Panc1 (cell line): Measurements from ENCODE around the gene PLBD1. TPM values are rescaled to one million over a fixed set of nuclear protein-coding genes. Genes with fewer than 3 reads are reported as not detected.

ENCODE experiments used
- ATAC-seq: fragments of 200-7000 bp; cut with Tn5 transposase; 2 replicates; pipeline ENCODE4 v1.9.1; 2020; ENCODE audit warnings: mild to moderate bottlenecking, moderate library complexity
- BruUV-seq: library from RNA; stranded (reverse); fragments of 400-500 nt; replicated peaks from 2 replicates; lab custom pipeline; 2021; lab: Mats Ljungman, UMichigan
- CTCF ChIA-PET: fragments of 300-600 bp; sonication (Branson Sonifier 250); formaldehyde crosslinking; loops from one replicate; lab custom pipeline; 2022; ENCODE audit warnings: antibody characterized with exemption; lab: Charles Lee
- POLR2A ChIA-PET: fragments of 300-600 bp; sonication (Branson Sonifier 250); formaldehyde crosslinking; loops from one replicate; lab custom pipeline; 2022; ENCODE audit warnings: antibody characterized with exemption; lab: Charles Lee
- DNase-seq: peaks from one replicate; pipeline ENCODE4 v3.0.0-alpha.2; 2010; ENCODE audit warnings: low read depth, low spot score
- H3K27ac ChIP-seq: 2 replicates; pipeline ENCODE4 v1.5.1; 2011; ENCODE audit warnings: mild to moderate bottlenecking, low read length, inconsistent platforms
- H3K27me3 ChIP-seq: fragments of 200-500 bp; sonication (Bioruptor generic); 2 replicates; pipeline ENCODE4 v1.6.0; 2014; ENCODE audit warnings: low read length, inconsistent platforms; ENCODE audit not compliant: control insufficient read depth, insufficient read depth
- H3K36me3 ChIP-seq: fragments of 200-500 bp; sonication (Bioruptor generic); 2 replicates; pipeline ENCODE4 v1.5.1; 2014; ENCODE audit warnings: inconsistent platforms, mild to moderate bottlenecking, low read length, moderate library complexity; ENCODE audit not compliant: control insufficient read depth, insufficient read depth
- H3K4me1 ChIP-seq: 2 replicates; pipeline ENCODE4 v1.5.1; 2011; ENCODE audit warnings: inconsistent platforms, mild to moderate bottlenecking, low read length, moderate library complexity; ENCODE audit not compliant: control insufficient read depth, insufficient read depth
- H3K4me3 ChIP-seq, 2 experiments: 2 replicates each; pipeline ENCODE4 v1.5.1; 2011 to 2012; ENCODE audit warnings: low read depth in 2 of 2, low read length in 2 of 2, mild to moderate bottlenecking in 2 of 2, inconsistent platforms in 1 of 2, moderate library complexity in 1 of 2
- H3K9me3 ChIP-seq: fragments of 200-500 bp; sonication (Bioruptor generic); 2 replicates; pipeline ENCODE4 v1.5.1; 2014; ENCODE audit warnings: low read depth, mild to moderate bottlenecking, inconsistent platforms, low read length, moderate library complexity; ENCODE audit not compliant: control insufficient read depth, insufficient read depth
- CTCF ChIP-seq: fragments of 450-650 bp; IDR thresholded peaks from 2 replicates; pipeline ENCODE4 v1.5.1; 2017; ENCODE audit warnings: mild to moderate bottlenecking
- POLR2AphosphoS5 ChIP-seq: IDR thresholded peaks from 2 replicates; pipeline ENCODE4 v1.6.1; 2012; ENCODE audit warnings: mild to moderate bottlenecking, low read depth, low read length, moderate library complexity
- REST ChIP-seq, 2 experiments: IDR thresholded peaks; 2 replicates each; pipeline ENCODE4 v1.6.1; 2011 to 2012; ENCODE audit warnings: low read depth in 2 of 2, control low read depth in 1 of 2, low read length in 1 of 2, mild to moderate bottlenecking in 1 of 2, moderate library complexity in 1 of 2; ENCODE audit not compliant: insufficient read depth in 1 of 2
- SIN3A ChIP-seq: IDR thresholded peaks from 2 replicates; pipeline ENCODE4 v1.6.1; 2012; ENCODE audit warnings: low read depth, mild to moderate bottlenecking, low read length, moderate library complexity, borderline replicate concordance; ENCODE audit not compliant: insufficient read depth
- TCF7L2 ChIP-seq: IDR thresholded peaks from 2 replicates; pipeline ENCODE4 v1.6.1; 2011; ENCODE audit warnings: mild to moderate bottlenecking, low read depth, low read length, inconsistent platforms
- in situ Hi-C: cut with HindIII; loops from 2 replicates; pipeline ENCODE4 v1.10.0; 2016; ENCODE audit warnings: low sequenced_read_pairs, low pct_unique_long_range_greater_than_20kb
- intact Hi-C: fragments of 100-400 bp; cut with micrococcal nuclease; formaldehyde crosslinking; loops from one replicate; pipeline ENCODE4 v1.10.0; 2022; ENCODE audit not compliant: unreplicated experiment
- total RNA-seq: library from RNA; stranded (reverse); gene quantifications from one replicate; pipeline ENCODE4 v1.2.1, GENCODE V29; 2021; ENCODE audit not compliant: unreplicated experiment

Gene PLBD1
- total RNA-seq, 1 experiment from 2014 or later = 37.8 TPM

- TF ChIP-seq SIN3A (no peak), TCF7L2 (no peak), POLR2AphosphoS5 (no peak), CTCF (no peak), REST (IDR thresholded peaks at IDR 0.05; ENCODE audit: insufficient read depth in 1 of 2, low read depth in 2 of 2, low read length in 1 of 2) (no peak)
- in situ Hi-C loops = no loop called here
- Histone ChIP-seq H3K4me3 (no peak overlapping the region), H3K4me1 (no peaks in the 10 kb centered on the region), H3K27me3 (no peaks in the 10 kb centered on the region), H3K36me3 (no peaks in the 10 kb centered on the region), H3K9me3 (0 out of 2 replicates have a peak, but pooled peaks cover 3% of the 10 kb centered on the region), H3K27ac (no peak overlapping the region)
- CTCF ChIA-PET = no interaction called here
- DNase-seq (no peak), ATAC-seq (no peak)
- POLR2A ChIA-PET = no interaction called here
- intact Hi-C loops = no loop called here
- BruUV-seq = no TSS peak
Measured at GRCh38 chr12:14612250-14612649, 44.6 kb upstream of the PLBD1 start.

GRCh38 chr12:14611640-14612203, 44.0 kb upstream of the PLBD1 start:
- Histone ChIP-seq H3K27me3 (no peaks in the 10 kb centered on the region), H3K9me3 (0 out of 2 replicates have a peak, but pooled peaks cover 3% of the 10 kb centered on the region), H3K4me1 (no peaks in the 10 kb centered on the region), H3K36me3 (no peaks in the 10 kb centered on the region), H3K4me3 (no peak overlapping the region), H3K27ac (no peak overlapping the region)
- ATAC-seq (no peak), DNase-seq (no peak)
- in situ Hi-C loops (no loop called here), intact Hi-C loops (no loop called here)
- ChIA-PET POLR2A (no interaction called here), CTCF (no interaction called here)
- no peak for TF ChIP-seq SIN3A
- TF ChIP-seq CTCF = no peak
- no peak for TF ChIP-seq TCF7L2
- no peak for TF ChIP-seq REST (IDR thresholded peaks at IDR 0.05; ENCODE audit: insufficient read depth in 1 of 2, low read depth in 2 of 2, low read length in 1 of 2)
- no peak for TF ChIP-seq POLR2AphosphoS5
- BruUV-seq = no TSS peak
